Neural progenitor cell (in vitro differentiated cells): ENCODE data around the gene TEDDM1. TPM values are rescaled to one million over a fixed set of nuclear protein-coding genes. Genes with fewer than 3 reads are reported as not detected.
"Not testable (repeated sequence)": the region's sequence is repeated elsewhere in the genome, so short reads cannot be mapped to it uniquely, and the experiment has no call there.

Experiments used
- DNase-seq: peaks from one replicate; pipeline ENCODE4 v3.0.0-alpha.2; 2016; ENCODE audit warnings: low spot score
- H2AFZ ChIP-seq: fragments of 200-600 bp; sonication (generic); replicated peaks from 2 replicates; pipeline ENCODE4 v1.6.1; 2016; ENCODE audit warnings: antibody characterized with exemption
- H3F3A ChIP-seq: fragments of 200-600 bp; sonication (generic); 2 replicates; pipeline ENCODE4 v1.6.1; 2016; ENCODE audit warnings: antibody characterized with exemption, low read depth
- H3K27ac ChIP-seq: fragments of 200-600 bp; sonication (generic); 2 replicates; pipeline ENCODE4 v1.5.1; 2016; ENCODE audit warnings: mild to moderate bottlenecking
- H3K27me3 ChIP-seq: fragments of 200-600 bp; sonication (generic); 2 replicates; pipeline ENCODE4 v1.6.1; 2016; ENCODE audit warnings: mild to moderate bottlenecking, moderate library complexity
- H3K36me3 ChIP-seq: fragments of 200-600 bp; sonication (generic); 2 replicates; pipeline ENCODE4 v1.5.1; 2016
- H3K4me1 ChIP-seq: fragments of 200-600 bp; sonication (generic); 2 replicates; pipeline ENCODE4 v1.6.1; 2016; ENCODE audit warnings: mixed run types
- H3K4me2 ChIP-seq: fragments of 200-600 bp; sonication (generic); 2 replicates; pipeline ENCODE4 v1.6.1; 2016
- H3K4me3 ChIP-seq: fragments of 200-600 bp; sonication (generic); 2 replicates; pipeline ENCODE4 v1.5.1; 2016
- H3K79me2 ChIP-seq: fragments of 200-600 bp; sonication (generic); 2 replicates; pipeline ENCODE4 v1.6.1; 2016; ENCODE audit warnings: low read depth
- H3K9ac ChIP-seq: fragments of 200-600 bp; sonication (generic); 2 replicates; pipeline ENCODE4 v1.6.1; 2016
- H3K9me3 ChIP-seq: fragments of 200-600 bp; sonication (generic); 2 replicates; pipeline ENCODE4 v1.5.1; 2016; ENCODE audit warnings: low read depth
- H4K20me1 ChIP-seq: fragments of 200-600 bp; sonication (generic); 2 replicates; pipeline ENCODE4 v1.6.1; 2016; ENCODE audit warnings: low read depth
- H3K27ac Mint-ChIP-seq: 3 replicates; pipeline ENCODE4 v1.8.0; 2021; ENCODE audit warnings: mixed read lengths
- H3K27me3 Mint-ChIP-seq: 2 replicates; pipeline ENCODE4 v1.8.0; 2022; ENCODE audit warnings: low read depth, mild to moderate bottlenecking, inconsistent platforms, moderate library complexity, mixed read lengths; ENCODE audit not compliant: insufficient read depth
- H3K36me3 Mint-ChIP-seq: 3 replicates; pipeline ENCODE4 v1.8.0; 2021; ENCODE audit warnings: mixed read lengths
- H3K4me1 Mint-ChIP-seq: 3 replicates; pipeline ENCODE4 v1.8.0; 2021; ENCODE audit warnings: mixed read lengths
- H3K4me3 Mint-ChIP-seq: 3 replicates; pipeline ENCODE4 v1.8.0; 2021; ENCODE audit warnings: mild to moderate bottlenecking, moderate library complexity, mixed read lengths
- H3K9me3 Mint-ChIP-seq: 3 replicates; pipeline ENCODE4 v1.8.0; 2020; ENCODE audit warnings: mixed read lengths
- CTCF ChIP-seq: fragments of 200-600 bp; sonication (generic); IDR thresholded peaks from 2 replicates; pipeline ENCODE4 v1.5.1; 2017; ENCODE audit warnings: antibody characterized with exemption, mild to moderate bottlenecking
- EZH2 ChIP-seq: fragments of 200-600 bp; sonication (generic); IDR thresholded peaks from 2 replicates; pipeline ENCODE4 v1.6.1; 2017; ENCODE audit warnings: antibody characterized with exemption, mild to moderate bottlenecking, moderate library complexity
- EZH2phosphoT487 ChIP-seq: fragments of 200-600 bp; sonication (generic); IDR thresholded peaks from 2 replicates; pipeline ENCODE4 v1.6.1; 2017; ENCODE audit warnings: antibody characterized with exemption
- total RNA-seq: library from RNA; depleted of rRNA; stranded (reverse); fragments of >200 nt; gene quantifications from 2 replicates; pipeline ENCODE4 v1.2.3, GENCODE V29; 2015; ENCODE audit warnings: low replicate concordance

Gene TEDDM1
- not detected in 2 replicates for total RNA-seq

GRCh38 chr1:182400567-182400966 lies at the start of gene TEDDM1:
Gene TEDDM1 (minus strand): TSS chr1:182400667. CDS start chr1:182400485, 182 bp downstream.
- no peak within 1 kb of the TSS for H2AFZ ChIP-seq
- peaks cover 5% of the 10 kb centered on the region for H3K9me3 Mint-ChIP-seq
- no peaks in the 10 kb centered on the region for H3F3A ChIP-seq
- H3K27me3 ChIP-seq = no peaks in the 10 kb centered on the region
- no peaks in the 10 kb centered on the region for H3K36me3 Mint-ChIP-seq
- no peak within 1 kb of the TSS for H3K4me3 Mint-ChIP-seq
- H3K4me3 ChIP-seq = no peak within 1 kb of the TSS
- no peak within 1 kb of the TSS for H3K27ac ChIP-seq
- H3K9me3 ChIP-seq = no peaks in the 10 kb centered on the region
- H3K4me1 ChIP-seq = peaks cover 9% of the 10 kb centered on the region
- peaks cover 2% of the 10 kb centered on the region for H3K27me3 Mint-ChIP-seq
- H3K79me2 ChIP-seq = no peaks in the 10 kb centered on the region
- no peaks in the 10 kb centered on the region for H3K36me3 ChIP-seq
- H3K27ac Mint-ChIP-seq = no peak within 1 kb of the TSS
- no peak for DNase-seq
- no peak within 1 kb of the TSS for H3K4me2 ChIP-seq
- H4K20me1 ChIP-seq = no peaks in the 10 kb centered on the region
- no peak within 1 kb of the TSS for H3K9ac ChIP-seq
- TF ChIP-seq EZH2phosphoT487 = no peak
- no peak for TF ChIP-seq EZH2
- TF ChIP-seq CTCF = no peak
- H3K4me1 Mint-ChIP-seq = peaks cover 13% of the 10 kb centered on the region

- Mint-ChIP-seq H3K4me3 (no peak within 1 kb of the TSS), H3K4me1 (peaks cover 2% of the 10 kb centered on the region), H3K27ac (no peak within 1 kb of the TSS), H3K27me3 (no peaks in the 10 kb centered on the region), H3K36me3 (no peaks in the 10 kb centered on the region), H3K9me3 (peaks cover 8% of the 10 kb centered on the region)
- no peak for DNase-seq
- no peak within 1 kb of the TSS for H2AFZ ChIP-seq
- H3K79me2 ChIP-seq = no peaks in the 10 kb centered on the region
- peaks cover 4% of the 10 kb centered on the region for H3K4me1 ChIP-seq
- no peak within 1 kb of the TSS for H3K27ac ChIP-seq
- TF ChIP-seq EZH2phosphoT487 (no peak), EZH2 (no peak), CTCF (no peak)
- no peak within 1 kb of the TSS for H3K4me3 ChIP-seq
- no peaks in the 10 kb centered on the region for H3K36me3 ChIP-seq
- no peak within 1 kb of the TSS for H3K4me2 ChIP-seq
- no peaks in the 10 kb centered on the region for H3K9me3 ChIP-seq
- no peaks in the 10 kb centered on the region for H3K27me3 ChIP-seq
- no peaks in the 10 kb centered on the region for H4K20me1 ChIP-seq
- no peak within 1 kb of the TSS for H3K9ac ChIP-seq
- H3F3A ChIP-seq = no peaks in the 10 kb centered on the region
These were observed 49.6 kb upstream of the TEDDM1 start, which contains the start of gene RGSL1 for GRCh38 chr1:182450087-182450486. Gene RGSL1 (plus strand): TSS chr1:182450146. CDS start chr1:182450166, 20 bp downstream.

GRCh38 chr1:182447660-182448059 lies 47.2 kb upstream of the TEDDM1 start:
- H3K36me3 Mint-ChIP-seq = no peaks in the 10 kb centered on the region
- no peak for DNase-seq

GRCh38 chr1:182447124-182447523 lies 46.7 kb upstream of the TEDDM1 start:
- not testable (repeated sequence) for H3F3A ChIP-seq, H3K36me3 ChIP-seq, H3K9ac ChIP-seq, H3K79me2 ChIP-seq, H3K9me3 ChIP-seq, H3K4me1 ChIP-seq, H3K4me3 ChIP-seq, H3K27me3 Mint-ChIP-seq, H3K4me1 Mint-ChIP-seq, H4K20me1 ChIP-seq, H2AFZ ChIP-seq, H3K27ac Mint-ChIP-seq, DNase-seq, H3K27me3 ChIP-seq, H3K36me3 Mint-ChIP-seq, H3K27ac ChIP-seq, H3K9me3 Mint-ChIP-seq, H3K4me2 ChIP-seq, H3K4me3 Mint-ChIP-seq

More at GRCh38 chr1:182447660-182448059, 47.2 kb upstream of the TEDDM1 start:
- H4K20me1 ChIP-seq = no peaks in the 10 kb centered on the region
- H3K27me3 ChIP-seq = no peaks in the 10 kb centered on the region
- no peaks in the 10 kb centered on the region for H3K36me3 ChIP-seq
- H3K4me2 ChIP-seq = no peak overlapping the region
- H3F3A ChIP-seq = no peaks in the 10 kb centered on the region
- Mint-ChIP-seq H3K27ac (no peak overlapping the region), H3K4me1 (no peaks in the 10 kb centered on the region), H3K4me3 (no peak overlapping the region), H3K9me3 (peaks cover 8% of the 10 kb centered on the region), H3K27me3 (peaks cover 7% of the 10 kb centered on the region)
- TF ChIP-seq CTCF (no peak), EZH2phosphoT487 (no peak), EZH2 (no peak)
- H3K9ac ChIP-seq = no peak overlapping the region
- no peak overlapping the region for H2AFZ ChIP-seq
- H3K9me3 ChIP-seq = no peaks in the 10 kb centered on the region
- no peak overlapping the region for H3K27ac ChIP-seq
- H3K4me3 ChIP-seq = no peak overlapping the region
- peaks cover 4% of the 10 kb centered on the region for H3K4me1 ChIP-seq
- H3K79me2 ChIP-seq = no peaks in the 10 kb centered on the region
